GM18868 (cell line): ENCODE data around the gene ANO9.
"Not testable (repeated sequence)": the region's sequence is repeated elsewhere in the genome, so short reads cannot be mapped to it uniquely, and the experiment has no call there.

Source experiments
- ATAC-seq: cut with Tn5 transposase; IDR thresholded peaks from one replicate; pipeline ENCODE4 v1.9.1; 2021; ENCODE audit warnings: mild to moderate bottlenecking, moderate library complexity; ENCODE audit not compliant: unreplicated experiment

The ANO9 gene

DNA sequence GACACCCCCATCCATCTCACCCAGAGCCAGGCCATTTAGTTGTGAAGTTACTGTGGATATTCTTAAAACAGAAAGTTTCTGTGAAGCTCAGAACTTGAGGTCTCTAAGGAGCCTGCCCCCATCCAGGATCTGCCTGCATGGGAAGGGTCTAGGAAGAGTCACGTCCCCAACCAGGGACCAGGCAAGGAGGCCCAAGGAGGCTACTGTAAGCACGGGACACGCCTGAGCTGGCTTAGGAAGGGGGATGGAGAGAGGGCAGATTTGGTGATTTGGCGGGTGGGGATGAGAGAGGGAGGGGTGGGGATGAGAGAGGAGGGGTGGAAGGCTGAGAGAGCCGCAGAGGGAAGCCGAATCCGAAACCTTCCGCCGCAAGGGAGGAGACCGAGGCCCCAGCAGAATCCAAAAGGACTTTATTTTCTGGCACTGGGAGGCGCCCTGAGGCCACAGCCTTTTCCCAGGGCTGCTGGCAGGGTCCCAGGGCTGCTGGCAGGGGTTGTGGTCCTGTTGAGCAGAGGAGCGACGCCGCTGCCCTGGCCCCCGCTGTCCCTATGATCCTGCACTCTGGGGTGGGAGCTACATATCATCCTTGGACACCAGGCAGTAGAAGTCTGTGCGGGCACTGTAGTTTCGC, 36.4 kb downstream of the ANO9 start:
- ATAC-seq, result no peak

DNA sequence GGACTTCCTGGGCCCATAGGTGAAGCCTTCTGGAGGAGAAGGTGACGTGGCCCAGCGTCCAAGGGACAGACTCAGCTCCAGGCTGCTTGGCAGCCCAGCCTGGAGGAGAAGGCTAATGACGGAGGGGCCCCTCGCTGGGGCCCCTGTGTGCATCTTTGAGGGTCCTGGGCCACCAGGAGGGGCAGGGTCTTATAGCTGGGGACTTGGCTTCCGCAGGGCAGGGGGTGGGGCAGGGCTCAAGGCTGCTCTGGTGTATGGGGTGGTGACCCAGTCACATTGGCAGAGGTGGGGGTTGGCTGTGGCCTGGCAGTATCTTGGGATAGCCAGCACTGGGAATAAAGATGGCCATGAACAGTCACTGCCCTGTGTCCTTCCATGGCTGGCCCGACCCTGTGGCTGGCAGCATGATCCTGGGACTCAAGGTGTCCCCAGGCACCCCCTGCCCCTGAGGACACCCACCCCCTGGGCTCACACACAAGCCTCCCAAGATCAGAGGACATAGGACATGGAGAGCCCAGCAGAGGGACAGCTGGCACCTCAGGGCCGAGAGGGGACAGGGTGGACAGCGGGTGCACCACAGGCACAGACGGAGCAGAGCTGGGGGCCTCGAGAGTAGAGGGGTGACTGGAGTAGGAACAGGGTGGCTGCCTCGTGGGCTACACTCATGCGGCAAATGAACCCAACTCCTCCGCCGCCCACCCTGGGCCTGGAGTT, 37.1 kb downstream of the ANO9 start:
- ATAC-seq, result no peak

DNA sequence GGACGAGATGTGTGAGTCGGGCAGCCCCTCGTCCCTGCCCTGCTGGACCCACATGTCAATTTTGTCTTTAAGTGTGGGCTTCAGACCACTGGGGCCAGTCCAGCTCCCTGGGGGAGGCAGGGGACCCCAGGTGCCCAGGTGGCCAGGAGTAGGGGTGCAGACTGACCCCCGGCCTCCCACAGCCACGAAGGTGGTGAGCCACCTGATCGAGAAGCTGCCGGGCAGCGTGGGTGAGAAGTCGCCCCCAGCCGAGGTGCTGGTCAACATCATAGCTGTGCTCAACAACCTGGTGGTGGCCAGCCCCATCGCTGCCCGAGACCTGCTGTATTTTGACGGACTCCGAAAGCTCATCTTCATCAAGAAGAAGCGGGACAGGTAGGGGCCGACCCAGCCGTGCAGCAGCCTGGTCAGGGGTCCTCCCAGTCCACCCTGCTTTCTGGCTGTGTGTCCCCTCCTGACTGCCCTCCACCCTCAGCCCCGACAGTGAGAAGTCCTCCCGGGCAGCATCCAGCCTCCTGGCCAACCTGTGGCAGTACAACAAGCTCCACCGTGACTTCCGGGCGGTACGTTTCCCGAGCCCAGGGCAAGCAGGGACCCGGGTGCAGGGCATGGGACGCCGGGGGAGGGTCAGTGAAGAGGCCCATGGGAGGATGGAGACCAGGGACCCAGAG, 37.9 kb downstream of the ANO9 start:
- no peak for ATAC-seq

DNA sequence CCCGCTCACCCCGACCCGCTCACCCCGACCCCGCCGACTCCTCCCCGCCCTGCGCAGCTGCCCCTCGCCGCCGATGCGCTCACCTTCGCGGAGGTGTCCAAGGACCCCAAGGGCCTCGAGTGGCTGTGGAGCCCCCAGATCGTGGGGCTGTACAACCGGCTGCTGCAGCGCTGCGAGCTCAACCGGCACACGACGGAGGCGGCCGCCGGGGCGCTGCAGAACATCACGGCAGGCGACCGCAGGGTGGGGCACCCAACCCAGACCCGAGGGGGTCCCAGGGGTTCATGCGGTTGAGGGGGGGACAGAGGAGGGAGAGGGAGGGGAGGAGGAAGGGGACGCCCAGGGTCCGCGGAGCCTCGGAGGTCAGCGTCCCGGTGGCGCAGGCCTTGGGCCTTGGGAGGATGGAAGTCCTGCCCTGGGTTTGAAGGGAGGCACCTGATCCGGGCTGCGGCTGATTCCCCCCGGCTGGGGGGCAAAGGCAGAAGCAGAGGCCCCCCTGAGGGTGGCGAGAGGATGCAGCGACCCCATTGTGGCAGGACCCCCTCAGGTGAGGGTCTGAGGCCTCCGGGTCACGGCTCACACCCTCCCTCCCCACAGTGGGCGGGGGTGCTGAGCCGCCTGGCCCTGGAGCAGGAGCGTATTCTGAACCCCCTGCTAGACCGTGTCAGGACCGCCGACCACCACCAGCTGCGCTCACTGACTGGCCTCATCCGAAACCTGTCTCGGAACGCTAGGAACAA, 38.6 kb downstream of the ANO9 start:
- ATAC-seq, result no peak

DNA sequence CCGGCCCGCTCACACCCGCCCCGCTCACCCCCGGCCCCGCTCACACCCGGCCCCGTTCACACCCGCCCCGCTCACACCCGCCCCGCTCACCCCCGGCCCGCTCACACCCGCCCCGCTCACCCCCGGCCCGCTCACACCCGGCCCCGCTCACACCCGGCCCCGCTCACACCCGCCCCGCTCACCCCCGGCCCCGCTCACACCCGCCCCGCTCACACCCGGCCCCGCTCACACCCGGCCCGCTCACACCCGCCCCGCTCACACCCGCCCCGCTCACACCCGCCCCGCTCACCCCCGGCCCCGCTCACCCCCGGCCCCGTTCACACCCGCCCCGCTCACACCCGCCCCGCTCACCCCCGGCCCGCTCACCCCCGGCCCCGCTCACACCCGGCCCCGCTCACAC, 40.6 kb downstream of the ANO9 start:
- not testable (repeated sequence) for ATAC-seq

DNA sequence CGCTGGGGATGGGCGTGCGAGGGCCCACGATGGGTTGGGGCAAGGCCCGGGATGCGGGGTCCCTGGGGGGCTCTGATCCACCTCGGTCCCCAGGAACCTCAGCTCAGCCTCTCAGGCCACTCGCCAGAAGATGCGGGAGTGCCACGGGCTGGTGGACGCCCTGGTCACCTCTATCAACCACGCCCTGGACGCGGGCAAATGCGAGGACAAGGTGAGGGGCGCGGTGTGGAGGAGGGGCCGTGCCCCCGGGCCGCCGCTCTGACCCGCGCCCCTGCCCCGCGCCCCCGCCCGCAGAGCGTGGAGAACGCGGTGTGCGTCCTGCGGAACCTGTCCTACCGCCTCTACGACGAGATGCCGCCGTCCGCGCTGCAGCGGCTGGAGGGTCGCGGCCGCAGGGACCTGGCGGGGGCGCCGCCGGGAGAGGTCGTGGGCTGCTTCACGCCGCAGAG, 41.5 kb downstream of the ANO9 start:
- no peak for ATAC-seq

DNA sequence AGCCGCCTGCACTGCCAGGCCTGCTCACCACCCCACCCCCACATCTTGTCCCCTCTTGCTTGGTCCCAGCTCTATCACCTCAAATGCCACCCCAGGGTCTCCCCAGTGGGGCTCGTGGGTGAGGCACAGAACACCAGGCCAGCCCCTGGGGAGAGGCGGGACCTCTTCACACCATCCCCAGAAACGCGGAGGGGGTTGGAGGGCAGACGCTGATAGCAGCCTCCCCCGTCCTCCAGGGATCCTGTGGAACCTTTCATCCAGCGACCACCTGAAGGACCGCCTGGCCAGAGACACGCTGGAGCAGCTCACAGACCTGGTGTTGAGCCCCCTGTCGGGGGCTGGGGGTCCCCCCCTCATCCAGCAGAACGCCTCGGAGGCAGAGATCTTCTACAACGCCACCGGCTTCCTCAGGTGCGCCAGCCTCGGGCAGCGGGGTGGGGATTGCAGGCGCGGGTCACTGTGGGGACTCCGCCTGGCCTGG, 42.0 kb downstream of the ANO9 start:
- no peak for ATAC-seq

DNA sequence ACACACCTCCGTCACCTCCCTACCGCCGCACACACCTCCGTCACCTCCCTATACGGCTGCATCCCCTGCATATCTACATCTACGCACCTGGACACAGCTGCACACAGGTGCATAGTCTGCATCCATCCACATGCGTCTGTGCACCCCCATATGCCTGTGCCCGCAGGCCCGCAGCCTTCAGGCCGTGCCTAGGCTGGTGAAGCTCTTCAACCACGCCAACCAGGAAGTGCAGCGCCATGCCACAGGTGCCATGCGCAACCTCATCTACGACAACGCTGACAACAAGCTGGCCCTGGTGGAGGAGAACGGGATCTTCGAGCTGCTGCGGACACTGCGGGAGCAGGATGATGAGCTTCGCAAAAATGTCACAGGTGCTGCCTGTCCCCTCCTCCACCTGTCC, 43.0 kb downstream of the ANO9 start:
- ATAC-seq, result no peak

DNA sequence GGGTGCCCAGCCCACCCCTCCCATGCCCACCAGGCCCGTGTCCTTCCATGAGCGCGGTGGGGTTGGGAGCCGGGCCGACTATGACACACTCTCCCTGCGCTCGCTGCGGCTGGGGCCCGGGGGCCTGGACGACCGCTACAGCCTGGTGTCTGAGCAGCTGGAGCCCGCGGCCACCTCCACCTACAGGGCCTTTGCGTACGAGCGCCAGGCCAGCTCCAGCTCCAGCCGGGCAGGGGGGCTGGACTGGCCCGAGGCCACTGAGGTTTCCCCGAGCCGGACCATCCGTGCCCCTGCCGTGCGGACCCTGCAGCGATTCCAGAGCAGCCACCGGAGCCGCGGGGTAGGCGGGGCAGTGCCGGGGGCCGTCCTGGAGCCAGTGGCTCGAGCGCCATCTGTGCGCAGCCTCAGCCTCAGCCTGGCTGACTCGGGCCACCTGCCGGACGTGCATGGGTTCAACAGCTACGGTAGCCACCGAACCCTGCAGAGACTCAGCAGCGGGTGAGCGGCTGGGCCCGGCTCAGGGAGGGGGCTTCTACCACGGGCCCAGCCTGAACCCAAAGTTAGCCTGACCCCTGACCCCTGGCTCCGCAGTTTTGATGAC, 44.8 kb downstream of the ANO9 start:
- peak; percentile 52 for ATAC-seq

DNA sequence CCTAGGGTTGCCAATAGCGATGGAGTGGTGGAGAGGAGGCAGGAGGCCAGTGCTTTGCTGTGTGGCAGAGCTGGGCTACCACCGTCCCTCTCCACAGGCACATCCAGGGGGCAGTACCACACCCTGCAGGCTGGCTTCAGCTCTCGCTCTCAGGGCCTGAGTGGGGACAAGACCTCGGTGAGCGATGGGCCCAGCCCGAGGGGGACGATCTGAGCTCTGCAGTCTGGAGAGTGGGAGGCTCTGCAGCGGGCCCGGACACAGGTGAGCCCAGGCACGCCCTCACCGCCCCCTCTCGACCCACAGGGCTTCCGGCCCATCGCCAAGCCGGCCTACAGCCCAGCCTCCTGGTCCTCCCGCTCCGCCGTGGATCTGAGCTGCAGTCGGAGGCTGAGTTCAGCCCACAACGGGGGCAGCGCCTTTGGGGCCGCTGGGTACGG, 45.3 kb downstream of the ANO9 start:
- no peak for ATAC-seq

DNA sequence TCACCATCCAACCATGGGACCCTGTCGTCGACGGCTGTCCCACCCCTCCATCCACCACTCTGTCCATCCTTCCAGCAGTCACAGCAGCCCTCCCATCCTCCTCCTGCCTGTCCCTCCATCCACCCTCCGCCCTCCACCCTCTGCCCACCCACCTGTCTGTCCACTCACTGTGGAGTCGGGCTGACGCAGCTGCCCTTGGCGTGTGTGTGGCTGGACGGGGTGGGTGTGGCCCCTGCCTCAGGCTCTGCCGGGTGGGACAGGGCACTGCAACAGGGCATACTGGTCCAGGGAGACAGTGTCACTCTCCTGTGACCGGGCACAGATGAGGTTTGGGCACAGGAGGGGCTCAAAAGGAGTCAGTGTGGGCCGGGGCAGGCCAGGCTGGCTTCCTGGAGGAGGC, 45.9 kb downstream of the ANO9 start:
- ATAC-seq, result no peak

DNA sequence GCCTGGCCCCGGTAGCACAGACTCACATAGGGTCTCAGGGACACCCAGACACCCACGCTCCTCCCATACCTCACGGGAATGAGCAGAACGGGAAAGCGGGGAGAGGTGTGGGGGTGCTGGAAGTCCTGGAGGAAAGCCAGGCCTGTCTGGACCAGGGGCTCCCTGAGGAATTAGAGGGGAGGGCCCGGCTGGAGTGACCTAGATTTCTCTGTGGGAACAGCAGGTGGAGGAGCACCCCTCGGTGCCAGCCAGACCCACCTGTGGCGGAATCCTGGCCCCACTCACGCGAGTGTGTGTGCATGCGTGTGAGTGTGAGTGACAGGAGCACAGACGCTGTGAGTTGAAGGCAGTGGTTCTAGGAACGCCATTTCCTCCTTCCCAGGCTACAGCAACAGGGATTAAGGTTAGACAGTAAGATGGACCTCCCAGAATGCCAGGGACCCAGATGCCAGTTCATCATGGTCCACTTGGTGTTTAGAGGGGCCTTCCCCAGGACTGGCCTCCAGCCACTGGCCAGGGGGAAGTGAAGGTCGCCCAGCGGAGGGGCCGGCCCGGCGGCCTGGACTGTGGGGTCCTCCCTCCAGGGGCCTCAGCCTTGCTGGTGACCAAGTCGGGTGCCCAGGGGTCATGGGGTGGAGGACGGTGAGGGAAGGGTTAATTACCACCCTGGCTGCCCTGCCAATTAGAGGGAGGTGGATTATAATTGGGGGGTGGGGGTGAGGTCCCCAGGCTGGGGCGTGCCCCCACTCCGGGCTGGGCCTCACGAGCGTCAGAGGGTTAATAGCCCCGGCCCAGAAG, 46.8 kb downstream of the ANO9 start:
- ATAC-seq, result no peak

DNA sequence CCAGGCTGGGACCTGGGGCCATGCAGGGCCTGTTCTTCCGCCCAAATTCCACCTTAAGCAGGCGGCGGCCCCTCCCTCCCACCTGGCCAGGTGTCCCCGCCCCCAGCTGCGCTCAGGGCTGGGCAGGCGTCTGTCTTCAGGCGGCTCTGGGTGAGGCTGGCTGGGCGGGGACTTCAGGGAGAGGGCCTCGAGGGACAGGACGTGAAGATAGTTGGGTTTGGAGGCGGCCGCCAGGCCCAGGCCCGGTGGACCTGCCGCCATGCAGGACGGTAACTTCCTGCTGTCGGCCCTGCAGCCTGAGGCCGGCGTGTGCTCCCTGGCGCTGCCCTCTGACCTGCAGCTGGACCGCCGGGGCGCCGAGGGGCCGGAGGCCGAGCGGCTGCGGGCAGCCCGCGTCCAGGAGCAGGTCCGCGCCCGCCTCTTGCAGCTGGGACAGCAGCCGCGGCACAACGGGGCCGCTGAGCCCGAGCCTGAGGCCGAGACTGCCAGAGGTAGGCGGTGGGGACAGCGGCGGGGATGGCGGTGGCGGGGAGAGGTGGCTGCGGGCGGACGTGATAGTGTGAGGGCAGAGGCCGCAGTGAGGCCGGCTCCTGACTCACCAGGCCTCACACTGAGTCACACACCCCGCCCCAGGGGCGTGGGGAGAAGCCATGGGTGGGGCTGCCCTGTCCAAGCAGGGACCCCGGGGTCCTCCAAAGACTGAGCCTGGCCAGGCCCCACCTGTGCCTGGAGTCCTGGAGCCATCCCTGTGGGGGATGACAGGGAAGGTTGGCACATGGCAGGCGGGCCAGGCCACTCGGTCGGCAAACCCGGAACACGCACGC, 47.6 kb downstream of the ANO9 start, which contains the start of gene PKP3:
Gene PKP3 (plus strand): TSS at position 176 of the 824 bp plus-strand sequence. CDS start 84 bp downstream, at position 260.
- no peak for ATAC-seq

DNA sequence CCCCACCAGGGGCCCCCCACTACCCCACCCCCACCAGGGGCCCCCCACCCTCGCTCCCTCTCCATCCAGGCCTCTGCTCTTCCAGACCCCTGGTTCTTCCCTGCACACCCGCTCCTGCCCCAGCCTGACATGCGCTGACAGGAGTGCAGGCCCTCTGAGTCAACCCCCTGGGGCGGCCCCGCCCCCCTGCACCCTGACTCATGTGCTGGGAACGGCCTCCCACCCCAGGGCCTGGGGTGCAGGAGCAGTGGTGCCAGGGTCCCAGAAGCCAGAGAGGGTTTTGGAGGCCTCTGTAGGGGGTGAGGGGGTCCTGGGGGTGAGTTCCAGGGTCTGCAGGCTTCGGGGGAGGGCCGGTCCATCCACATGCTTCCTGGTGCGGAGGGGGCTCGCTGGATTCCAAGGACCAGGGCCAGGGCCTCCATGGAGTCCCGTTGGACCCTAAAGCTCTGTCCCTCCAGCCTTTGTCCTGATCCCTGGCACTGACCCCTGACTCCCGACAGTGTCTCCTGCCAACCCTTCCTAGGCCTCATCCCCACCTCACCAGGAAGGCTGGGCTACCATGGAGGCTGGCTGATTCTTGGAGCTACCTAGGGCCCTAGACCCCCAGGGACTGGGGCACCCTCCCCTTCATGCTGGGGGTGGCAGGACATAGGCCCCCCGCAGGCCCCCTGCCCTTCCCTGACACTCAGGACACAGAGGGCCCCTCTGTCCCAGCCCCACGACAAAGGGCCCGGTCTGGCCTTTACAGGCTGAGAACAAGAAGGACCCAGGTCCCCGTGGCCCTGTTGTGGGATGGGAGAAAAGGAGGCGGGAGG, 48.4 kb downstream of the ANO9 start:
- ATAC-seq, result no peak

DNA sequence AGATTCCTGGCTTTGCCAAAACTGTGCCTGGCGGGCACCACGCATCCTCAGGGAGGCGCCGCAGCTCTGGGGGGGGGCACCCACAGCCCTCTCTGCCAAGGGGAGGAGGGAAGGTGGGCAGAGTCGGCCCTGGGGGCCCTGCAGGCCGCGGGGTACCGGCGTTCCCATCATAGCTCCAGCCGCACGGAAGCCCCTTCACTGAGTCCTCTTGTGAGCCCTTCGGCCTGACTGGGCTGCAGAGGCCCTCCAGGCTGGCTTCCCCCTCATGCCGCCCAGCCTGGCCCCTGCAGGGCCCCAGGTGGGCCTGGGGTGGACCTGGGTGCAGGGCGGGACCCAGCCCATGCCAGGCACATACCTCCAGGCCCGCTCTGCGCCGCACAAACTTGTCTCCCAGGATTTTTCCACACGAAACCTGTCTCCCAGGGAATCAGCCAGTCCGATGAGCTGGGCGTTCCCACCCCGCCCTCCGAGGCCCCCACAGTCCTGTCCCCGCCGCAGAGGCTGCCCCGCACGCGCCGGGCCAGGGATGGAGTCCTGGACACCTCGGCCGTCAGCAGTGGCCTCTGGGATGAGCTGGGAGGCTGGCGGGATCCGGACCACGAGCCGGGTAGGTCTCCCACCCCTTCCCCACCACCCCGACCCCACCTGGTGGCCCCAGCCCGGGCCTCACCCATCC, 49.6 kb downstream of the ANO9 start:
- no peak for ATAC-seq

DNA sequence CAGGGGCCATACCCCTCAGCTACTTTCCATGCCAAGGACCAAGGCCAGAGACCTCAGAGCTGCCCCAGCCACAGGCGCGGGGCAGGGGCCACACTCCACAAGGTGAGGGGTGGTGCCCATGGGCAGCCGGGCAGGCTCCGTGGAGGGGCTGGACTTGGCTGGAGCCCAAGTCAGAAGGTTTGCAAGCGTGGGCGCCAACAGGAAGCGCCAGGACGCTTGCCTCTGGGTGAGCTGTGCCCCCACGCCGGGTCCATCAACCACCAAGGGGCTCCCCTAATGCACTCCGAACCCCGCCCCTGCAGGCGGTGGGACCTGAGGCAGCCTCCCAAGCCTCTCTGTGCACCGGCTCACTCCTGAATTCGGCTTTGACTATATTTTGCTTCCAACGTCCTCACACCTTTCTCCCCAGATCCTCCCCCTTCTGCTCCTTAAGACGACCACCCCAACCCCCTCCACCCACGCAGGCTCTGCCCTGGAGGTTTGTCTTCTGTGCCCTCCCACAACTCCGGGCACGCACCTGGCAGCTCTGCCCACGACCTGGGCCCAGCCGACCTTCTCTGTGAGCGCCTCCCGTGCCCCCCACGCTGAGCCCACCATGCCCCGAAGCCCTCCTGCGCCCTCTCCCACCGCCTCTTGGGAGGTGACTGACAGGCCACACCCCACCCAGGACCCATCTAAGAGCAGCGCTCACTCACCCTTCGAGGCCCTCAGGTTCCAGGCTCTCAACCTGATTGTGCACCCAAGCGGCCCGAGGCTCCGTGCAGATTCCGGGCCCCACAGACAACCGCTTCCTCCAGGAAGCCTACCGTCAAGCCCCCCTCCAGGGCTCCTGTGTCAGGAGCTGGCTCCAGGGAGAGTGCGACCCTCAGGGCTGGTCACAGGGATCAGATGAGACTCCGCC, 50.4 kb downstream of the ANO9 start:
- no peak for ATAC-seq

DNA sequence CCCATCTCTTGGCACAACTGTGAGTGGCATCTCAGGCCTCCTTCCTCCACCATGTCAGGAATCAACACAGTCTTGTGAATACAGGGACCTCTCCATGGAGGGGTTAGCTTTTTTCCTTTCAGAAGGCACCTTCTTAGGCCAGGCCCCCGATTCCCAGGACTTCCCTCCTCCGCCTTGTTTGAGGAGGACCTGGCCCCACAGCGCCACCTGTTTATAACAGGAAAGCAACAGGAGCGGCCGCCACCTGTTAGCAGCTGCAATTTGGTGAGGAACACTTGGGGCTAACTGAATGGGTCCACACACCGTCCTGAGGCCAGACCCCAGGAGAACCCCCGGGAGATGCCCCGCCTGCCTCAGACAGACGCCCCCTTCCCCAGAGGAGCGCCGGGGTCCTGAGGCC, 51.6 kb downstream of the ANO9 start:
- no peak for ATAC-seq
